Spleen (tissue), 7 donors: ENCODE measurements around the gene CNTNAP2.

Experiments used
- POLR2A ChIP-seq, 3 donors: fragments of 450-650 bp; IDR thresholded peaks; one replicate each; pipeline ENCODE4 v1.5.1; 2017; ENCODE audit warnings: antibody characterized with exemption in 3 of 3, mild to moderate bottlenecking in 1 of 3
- TF ChIP-seq, protein P1 (sequence below), 11 experiments: fragments of 200-600 bp in 7 of 11; fragments of 450-650 bp in 4 of 11; sonication (generic) in 4 of 11; IDR thresholded peaks in 8 of 11; conservative IDR thresholded peaks in 3 of 11; 1 replicate in 7 of 11; 2 replicates in 4 of 11; pipeline versions ENCODE4 v1.4.0 to v1.8.0; 2016 to 2021; ENCODE audit warnings: antibody characterized with exemption in 11 of 11, inconsistent platforms in 4 of 11, mild to moderate bottlenecking in 1 of 11
- donor health status: DM: no; HTN: no; CAD: no; lungs with moderate emphysema.
- donor health status: DM: no; HTN: no; CAD: no.
- donor health status: DM: no; HTN: no; CAD: no.

DNA sequence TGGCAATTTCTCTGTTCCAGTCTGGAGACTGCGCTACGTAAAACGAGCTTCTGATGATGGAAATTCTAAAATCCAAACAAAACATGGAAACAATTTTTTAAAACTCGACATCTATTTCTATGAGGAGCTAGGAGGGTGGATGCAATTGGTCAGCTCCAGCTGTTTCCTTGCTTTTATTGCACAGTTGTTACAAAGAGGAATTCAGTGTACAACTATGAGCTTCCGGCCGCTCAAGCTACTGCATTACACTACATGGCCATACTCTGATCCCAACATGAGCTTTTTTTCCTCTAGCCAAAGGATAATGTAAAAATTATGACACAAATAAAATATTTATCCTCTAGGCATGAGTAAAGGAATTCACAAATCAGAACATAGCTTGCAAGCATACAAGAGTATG is 2070.9 kb downstream of the CNTNAP2 start:
- TF ChIP-seq, protein P1, sequence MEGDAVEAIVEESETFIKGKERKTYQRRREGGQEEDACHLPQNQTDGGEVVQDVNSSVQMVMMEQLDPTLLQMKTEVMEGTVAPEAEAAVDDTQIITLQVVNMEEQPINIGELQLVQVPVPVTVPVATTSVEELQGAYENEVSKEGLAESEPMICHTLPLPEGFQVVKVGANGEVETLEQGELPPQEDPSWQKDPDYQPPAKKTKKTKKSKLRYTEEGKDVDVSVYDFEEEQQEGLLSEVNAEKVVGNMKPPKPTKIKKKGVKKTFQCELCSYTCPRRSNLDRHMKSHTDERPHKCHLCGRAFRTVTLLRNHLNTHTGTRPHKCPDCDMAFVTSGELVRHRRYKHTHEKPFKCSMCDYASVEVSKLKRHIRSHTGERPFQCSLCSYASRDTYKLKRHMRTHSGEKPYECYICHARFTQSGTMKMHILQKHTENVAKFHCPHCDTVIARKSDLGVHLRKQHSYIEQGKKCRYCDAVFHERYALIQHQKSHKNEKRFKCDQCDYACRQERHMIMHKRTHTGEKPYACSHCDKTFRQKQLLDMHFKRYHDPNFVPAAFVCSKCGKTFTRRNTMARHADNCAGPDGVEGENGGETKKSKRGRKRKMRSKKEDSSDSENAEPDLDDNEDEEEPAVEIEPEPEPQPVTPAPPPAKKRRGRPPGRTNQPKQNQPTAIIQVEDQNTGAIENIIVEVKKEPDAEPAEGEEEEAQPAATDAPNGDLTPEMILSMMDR (IDR thresholded peaks at IDR 0.05 in 8 of 11, conservative IDR thresholded peaks at IDR 0.05 in 3 of 11) = no peak
- no peak for TF ChIP-seq POLR2A (IDR thresholded peaks at IDR 0.05)
